HepG2 (cell line): Measurements from ENCODE around the gene OASL. TPM values are rescaled to one million over a fixed set of nuclear protein-coding genes. Genes with fewer than 3 reads are reported as not detected.
A peak's percentile ranks its signal among the peaks of the same experiment; 100 is the strongest.

Source experiments
- ATAC-seq: fragments of 200-7000 bp; cut with Tn5 transposase; 3 replicates; pipeline ENCODE4 v1.9.1; 2020; ENCODE audit warnings: mild to moderate bottlenecking, moderate library complexity
- BruUV-seq: library from RNA; stranded (reverse); fragments of 400-500 nt; replicated peaks from 2 replicates; lab custom pipeline; 2021; lab: Mats Ljungman, UMichigan
- CTCF ChIA-PET: fragments of 300-600 bp; formaldehyde crosslinking; extraction: SDS; loops from one replicate; lab custom pipeline; 2021; ENCODE audit warnings: low total read pairs, inconsistent platforms, low intra/inter-chr PET ratio; lab: Yijun Ruan, JAX
- POLR2A ChIA-PET: fragments of 350-600 bp; sonication (Branson Sonifier 250); formaldehyde crosslinking; loops from one replicate; lab custom pipeline; 2020; ENCODE audit warnings: antibody characterized with exemption, inconsistent platforms; lab: Yijun Ruan, JAX
- DNase-seq: peaks from one replicate; pipeline ENCODE4 v3.0.0-alpha.2; 2015; ENCODE audit warnings: low spot score
- FAIRE-seq: peaks from 3 replicates; lab custom pipeline; 2011; peaks lifted over from hg19 to GRCh38; lab: Jason Lieb, UNC
- H2AFZ ChIP-seq: one replicate; pipeline ENCODE4 v1.6.1; 2011; ENCODE audit warnings: low read length, inconsistent platforms
- H3K27ac ChIP-seq: fragments of 300-600 bp; 3 replicates; pipeline ENCODE4 v1.8.0; 2011; ENCODE audit warnings: mixed run types, mild to moderate bottlenecking, mixed read lengths, low read length, inconsistent platforms; ENCODE audit not compliant: insufficient read depth; ENCODE audit errors: extremely low read length
- H3K27me3 ChIP-seq, 2 experiments: fragments of 200-600 bp in 1 of 2; 2 replicates in 1 of 2; 3 replicates in 1 of 2; pipeline versions ENCODE4 v1.6.0 to v1.8.0; 2011; ENCODE audit warnings: low read length in 2 of 2, mild to moderate bottlenecking in 2 of 2, moderate library complexity in 2 of 2, inconsistent platforms in 1 of 2; ENCODE audit not compliant: insufficient read depth in 2 of 2, control insufficient read depth in 1 of 2
- H3K36me3 ChIP-seq, 2 experiments: fragments of 200-600 bp in 1 of 2; replicated peaks in 1 of 2; 2 replicates in 1 of 2; 3 replicates in 1 of 2; pipeline versions ENCODE4 v1.5.1 to v1.8.0; 2011; ENCODE audit warnings: low read length in 2 of 2, inconsistent platforms in 1 of 2; ENCODE audit not compliant: insufficient read depth in 2 of 2, control insufficient read depth in 1 of 2
- H3K4me1 ChIP-seq: 2 replicates; pipeline ENCODE4 v1.5.1; 2012; ENCODE audit warnings: low read length, inconsistent platforms; ENCODE audit not compliant: insufficient read depth
- H3K4me2 ChIP-seq: 2 replicates; pipeline ENCODE4 v1.6.0; 2011; ENCODE audit warnings: low read depth, low read length, inconsistent platforms
- H3K4me3 ChIP-seq, 3 experiments: fragments of 200-600 bp in 1 of 3; sonication (generic), shearing (Covaris generic) in 1 of 3; replicated peaks in 1 of 3; 2 replicates each; pipeline ENCODE4 v1.5.1; 2011 to 2016; ENCODE audit warnings: low read length in 3 of 3, inconsistent platforms in 2 of 3, low read depth in 2 of 3, mild to moderate bottlenecking in 2 of 3, control low read depth in 1 of 3, mixed read lengths in 1 of 3; ENCODE audit not compliant: insufficient read depth in 1 of 3
- H3K79me2 ChIP-seq: one replicate; pipeline ENCODE4 v1.6.1; 2011; ENCODE audit warnings: low read length, inconsistent platforms; ENCODE audit not compliant: insufficient read depth
- H3K9ac ChIP-seq: 2 replicates; pipeline ENCODE4 v1.6.0; 2011; ENCODE audit warnings: mild to moderate bottlenecking, low read depth, low read length, inconsistent platforms; ENCODE audit not compliant: insufficient read depth
- H3K9me3 ChIP-seq: 2 replicates; pipeline ENCODE4 v1.5.1; 2012; ENCODE audit warnings: mild to moderate bottlenecking, low read length
- H4K20me1 ChIP-seq: 2 replicates; pipeline ENCODE4 v1.6.0; 2011; ENCODE audit warnings: inconsistent platforms, mild to moderate bottlenecking, low read length, moderate library complexity; ENCODE audit not compliant: insufficient read depth
- AGO2 ChIP-seq: fragments of 200-400 bp; formaldehyde crosslinking; optimal IDR thresholded peaks from 2 replicates; pipeline ENCODE3; 2017; ENCODE audit warnings: mild to moderate bottlenecking, low read depth, low read length, moderate library complexity
- ATF1 ChIP-seq: IDR thresholded peaks from 2 replicates; pipeline ENCODE4 v1.6.1; 2016; ENCODE audit warnings: mild to moderate bottlenecking, control low read depth
- JDP2 ChIP-seq: sonication (generic); formaldehyde crosslinking; IDR thresholded peaks from 2 replicates; pipeline ENCODE4 v1.8.1; 2022; ENCODE audit warnings: missing genetic modification reagents, borderline replicate concordance
- MAF1 ChIP-seq: sonication (generic); formaldehyde crosslinking; IDR thresholded peaks from 2 replicates; pipeline ENCODE4 v1.5.0; 2020; ENCODE audit warnings: missing genetic modification reagents, borderline replicate concordance
- MBD4 ChIP-seq: IDR thresholded peaks from 2 replicates; pipeline ENCODE4 v1.6.1; 2012; ENCODE audit warnings: low read length, inconsistent platforms, borderline replicate concordance
- MED8 ChIP-seq: sonication (generic); formaldehyde crosslinking; IDR thresholded peaks from 2 replicates; pipeline ENCODE4 v1.8.1; 2023; ENCODE audit warnings: mild to moderate bottlenecking, missing genetic modification reagents; ENCODE audit not compliant: insufficient replicate concordance
- POLR2G ChIP-seq: fragments of 200-400 bp; formaldehyde crosslinking; IDR thresholded peaks from 2 replicates; pipeline ENCODE4 v1.6.1; 2018; ENCODE audit warnings: mild to moderate bottlenecking, low read depth, low read length, moderate library complexity
- ZKSCAN1 ChIP-seq: fragments of 150-350 bp; IDR thresholded peaks from 2 replicates; pipeline ENCODE4 v1.6.1; 2014; ENCODE audit warnings: low read length
- ZNF687 ChIP-seq: sonication (generic); formaldehyde crosslinking; IDR thresholded peaks from 2 replicates; pipeline ENCODE4 v1.5.1; 2020; ENCODE audit warnings: mild to moderate bottlenecking, missing genetic modification reagents, moderate library complexity
- ZNF737 ChIP-seq: sonication (generic); formaldehyde crosslinking; IDR thresholded peaks from 2 replicates; pipeline ENCODE4 v1.5.0; 2020; ENCODE audit warnings: missing genetic modification reagents, mild to moderate bottlenecking, borderline replicate concordance
- WGBS: methylation state at CpG from one replicate; pipeline ENCODE4 v1.1.6; 2017; ENCODE audit warnings: low lambda C conversion rate; 5-methylcytosine and 5-hydroxymethylcytosine counted together
- in situ Hi-C: cut with HindIII; loops from 2 replicates; pipeline ENCODE4 v1.10.0; 2017; ENCODE audit warnings: low pct_unique_long_range_greater_than_20kb; ENCODE audit not compliant: extremely low pct_ligation_motif_present
- intact Hi-C: fragments of 100-400 bp; cut with micrococcal nuclease; formaldehyde crosslinking; loops from one replicate; pipeline ENCODE4 v1.10.0; 2022; ENCODE audit not compliant: unreplicated experiment
- polyA plus RNA-seq, 8 experiments: library from polyadenylated mRNA; depleted of rRNA in 3 of 8; stranded (reverse) in 7 of 8; unstranded in 1 of 8; fragments of >200 nt; fragmentation: Illumina TruSeq in 4 of 8; extraction: Trizol in 4 of 8; gene quantifications; 2 replicates each; pipeline versions ENCODE4 v1.2.1 to v1.2.3, GENCODE V29; 2011 to 2016; ENCODE audit warnings: low read depth in 4 of 8, missing spikeins in 1 of 8, mixed read lengths in 1 of 8; ENCODE audit not compliant: insufficient read depth in 1 of 8
- total RNA-seq, 5 experiments: library from RNA; depleted of rRNA; stranded (reverse); fragments of >200 nt; fragmentation: Illumina TruSeq; extraction: Trizol; gene quantifications; 2 replicates each; pipeline ENCODE4 v1.2.3, GENCODE V29; 2016; ENCODE audit warnings: low read depth in 1 of 5

OASL gene
- total and polyA plus RNA-seq, 2 of the 13 experiments (the other 11 are each of a cell fraction or from before 2014, with no cell fraction given): 0.11 to 0.22 TPM

DNA sequence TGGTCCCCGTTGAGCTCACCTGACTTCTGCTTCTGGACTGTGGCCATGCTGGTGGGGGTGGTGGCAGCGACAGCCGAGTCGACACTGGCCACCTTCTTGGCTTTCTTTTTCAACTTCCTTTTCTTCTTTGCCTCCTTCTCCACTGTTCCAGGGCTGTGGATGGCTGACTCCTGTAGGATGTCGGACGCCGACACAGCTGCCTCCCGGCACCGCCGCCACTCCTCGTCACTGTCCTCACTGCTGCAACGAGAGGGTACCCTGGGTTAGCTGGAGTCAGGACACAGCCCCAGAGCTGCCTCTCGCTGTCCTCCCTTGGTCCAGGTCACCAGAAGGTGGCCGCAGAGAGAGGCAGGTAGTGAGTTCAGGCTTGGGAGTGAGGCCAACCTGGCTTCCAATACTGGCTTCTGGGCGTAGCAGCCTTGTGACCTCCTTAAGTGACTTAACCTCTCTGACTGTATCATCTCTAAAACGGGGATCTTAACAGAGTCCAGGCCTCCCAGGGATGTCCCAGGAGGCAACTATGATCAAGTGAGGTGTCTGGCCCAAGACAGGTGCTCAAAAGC, 34.7 kb downstream of the OASL start:
- Histone ChIP-seq H3K4me1 (peaks cover 16% of the 10 kb centered on the region; the same call in 1 of the 2 replicates), H3K36me3 (peaks cover 30 to 80% of the 10 kb centered on the region in 2 experiments), H3K9me3 (no peaks in the 10 kb centered on the region), H3K9ac (no peak overlapping the region), H3K27me3 (no peaks in the 10 kb centered on the region), H3K27ac (no peak overlapping the region), H3K79me2 (no peaks in the 10 kb centered on the region), H3K4me2 (no peak overlapping the region), H3K4me3 (no peak overlapping the region), H2AFZ (no peak overlapping the region), H4K20me1 (0 out of 2 replicates have a peak, but pooled peaks cover 3% of the 10 kb centered on the region)
- CTCF ChIA-PET: interaction anchor here (1.0 kb wide), 1 partner anchor 91 kb away, joined by 5 read pairs; no protein-coding TSS in a partner anchor
- no peak for TF ChIP-seq ZKSCAN1
- peak; percentile 95 for TF ChIP-seq AGO2
- no peak for TF ChIP-seq ATF1 (CRISPR knock-in tag)
- TF ChIP-seq ZNF687: peak; percentile 21; the same call in 1 of the 2 replicates
- no peak for TF ChIP-seq MAF1 (CRISPR knock-in tag)
- TF ChIP-seq JDP2 (CRISPR knock-in tag): no peak
- no peak for TF ChIP-seq MED8 (CRISPR knock-in tag)
- TF ChIP-seq MBD4: no peak
- TF ChIP-seq ZNF737: 0 out of 2 replicates have a peak, but pooled peaks have one; percentile 4
- peak; percentile 39; the same call in 1 of the 2 replicates for TF ChIP-seq POLR2G
- WGBS: 96% methylated on average over 16 of the region's 16 CpGs
- BruUV-seq: no TSS peak
- DNase-seq (no peak), FAIRE-seq (no peak), ATAC-seq (no peak)
- POLR2A ChIA-PET: interaction anchor here (1.3 to 6.7 kb wide), 3 partner anchors 19 to 33 kb away, joined by 5 to 114 read pairs (median 20); partner anchors contain the start of gene HNF1A
- intact Hi-C loops (no loop called here), in situ Hi-C loops (no loop called here)
